ENCODE measurements around the gene SLC12A3.

GRCh38 chr16:56848029-56848936, 16.7 kb upstream of the SLC12A3 start:
- TF ChIP-seq CTCF (IDR thresholded peaks at IDR 0.05), result no peak
- no peak for TF ChIP-seq POLR2A (IDR thresholded peaks at IDR 0.05)
